GM21515 (cell line): Measurements from ENCODE around the gene TRIOBP.
A peak's percentile ranks its signal among the peaks of the same experiment; 100 is the strongest.
"Not testable (repeated sequence)": the region's sequence is repeated elsewhere in the genome, so short reads cannot be mapped to it uniquely, and the experiment has no call there.

Experiments
- ATAC-seq: cut with Tn5 transposase; IDR thresholded peaks from one replicate; pipeline ENCODE4 v1.9.1; 2021; ENCODE audit not compliant: unreplicated experiment

The TRIOBP gene

GRCh38 chr22:37717746-37718305 lies 21.0 kb downstream of the TRIOBP start:
- not testable (repeated sequence) for ATAC-seq

- no peak for ATAC-seq
Observed at GRCh38 chr22:37725551-37726240, 28.8 kb downstream of the TRIOBP start.

- no peak for ATAC-seq
Observed at GRCh38 chr22:37726241-37726887, 29.5 kb downstream of the TRIOBP start.

GRCh38 chr22:37728620-37729019 lies 31.8 kb downstream of the TRIOBP start:
- ATAC-seq: no peak

- no peak for ATAC-seq
Observed at GRCh38 chr22:37731804-37732471, 35.1 kb downstream of the TRIOBP start.

- ATAC-seq: no peak
Observed at GRCh38 chr22:37732699-37733607, 36.1 kb downstream of the TRIOBP start.

GRCh38 chr22:37733625-37734401 lies 37.0 kb downstream of the TRIOBP start:
- ATAC-seq: no peak

GRCh38 chr22:37734402-37734700 lies 37.5 kb downstream of the TRIOBP start:
- no peak for ATAC-seq

- no peak for ATAC-seq
Observed at GRCh38 chr22:37734964-37735451, 38.2 kb downstream of the TRIOBP start.

GRCh38 chr22:37739035-37739434 lies 42.2 kb downstream of the TRIOBP start:
- ATAC-seq: no peak

GRCh38 chr22:37739611-37740049 lies 42.8 kb downstream of the TRIOBP start:
- no peak for ATAC-seq

GRCh38 chr22:37740455-37741311 lies 43.8 kb downstream of the TRIOBP start:
- ATAC-seq: no peak

- ATAC-seq: no peak
Observed at GRCh38 chr22:37741312-37741795, 44.5 kb downstream of the TRIOBP start.

- ATAC-seq: no peak
Observed at GRCh38 chr22:37742376-37743171, 45.7 kb downstream of the TRIOBP start.

GRCh38 chr22:37744589-37744988 lies 47.7 kb downstream of the TRIOBP start:
- ATAC-seq: no peak

- peak; percentile 47 for ATAC-seq
Observed at GRCh38 chr22:37745548-37746365, 48.9 kb downstream of the TRIOBP start.

GRCh38 chr22:37746366-37747079 lies 49.7 kb downstream of the TRIOBP start:
- ATAC-seq: peak; percentile 34
